ENCODE data around the gene PIK3CD. TPM values are rescaled to one million over a fixed set of nuclear protein-coding genes. Genes with fewer than 3 reads are reported as not detected.

Gene PIK3CD
- total RNA-seq, 2 experiments from 2014 or later, result 152 to 158 TPM

DNA sequence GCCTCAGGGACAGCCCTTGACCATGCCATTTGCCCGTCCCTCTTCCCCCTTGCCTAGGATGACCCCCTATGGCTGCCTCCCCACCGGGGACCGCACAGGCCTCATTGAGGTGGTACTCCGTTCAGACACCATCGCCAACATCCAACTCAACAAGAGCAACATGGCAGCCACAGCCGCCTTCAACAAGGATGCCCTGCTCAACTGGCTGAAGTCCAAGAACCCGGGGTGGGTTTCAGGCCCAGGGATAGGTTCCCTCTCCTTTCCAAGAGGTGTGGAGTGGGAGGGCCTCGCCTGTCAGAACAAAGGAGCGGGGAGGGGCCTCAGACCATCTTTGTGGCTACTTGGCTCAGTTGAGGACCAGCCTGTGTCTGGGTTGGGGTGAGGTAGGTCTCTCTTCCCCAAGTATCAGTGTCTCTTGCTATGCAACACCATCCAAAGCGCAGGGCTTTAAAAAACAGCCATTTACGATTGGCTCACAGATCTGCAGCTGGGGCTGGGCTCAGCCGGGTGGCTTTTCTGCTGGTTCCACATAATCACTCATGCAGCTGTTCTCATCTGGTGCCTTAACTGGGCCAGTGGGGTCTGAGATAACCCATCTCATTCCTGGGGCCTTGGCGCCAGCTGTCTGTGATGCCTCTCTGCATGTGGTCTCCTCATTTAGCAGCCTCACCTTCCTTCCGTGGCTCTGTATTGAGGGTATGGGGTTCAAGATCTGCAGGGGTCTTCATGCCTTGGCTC lies 71.7 kb downstream of the PIK3CD start:
- H3K9me3 Mint-ChIP-seq, result peaks cover 6% of the 10 kb centered on the region
- no peak for ATAC-seq
- DNase-seq, result no peak
- ChIA-PET CTCF (interaction anchor here (2.2 kb wide), 1 partner anchor 93 kb away, joined by 5 read pairs; no protein-coding TSS in a partner anchor), POLR2A (interaction anchor here (1.8 to 2.0 kb wide), 2 partner anchors 9 to 96 kb away, joined by 4 to 5 read pairs; no protein-coding TSS in a partner anchor)
- H3K4me3 Mint-ChIP-seq, result no peak overlapping the region
- H3K36me3 Mint-ChIP-seq (ENCODE audit: low read depth), result peaks cover 83% of the 10 kb centered on the region
- TF ChIP-seq, protein P1, sequence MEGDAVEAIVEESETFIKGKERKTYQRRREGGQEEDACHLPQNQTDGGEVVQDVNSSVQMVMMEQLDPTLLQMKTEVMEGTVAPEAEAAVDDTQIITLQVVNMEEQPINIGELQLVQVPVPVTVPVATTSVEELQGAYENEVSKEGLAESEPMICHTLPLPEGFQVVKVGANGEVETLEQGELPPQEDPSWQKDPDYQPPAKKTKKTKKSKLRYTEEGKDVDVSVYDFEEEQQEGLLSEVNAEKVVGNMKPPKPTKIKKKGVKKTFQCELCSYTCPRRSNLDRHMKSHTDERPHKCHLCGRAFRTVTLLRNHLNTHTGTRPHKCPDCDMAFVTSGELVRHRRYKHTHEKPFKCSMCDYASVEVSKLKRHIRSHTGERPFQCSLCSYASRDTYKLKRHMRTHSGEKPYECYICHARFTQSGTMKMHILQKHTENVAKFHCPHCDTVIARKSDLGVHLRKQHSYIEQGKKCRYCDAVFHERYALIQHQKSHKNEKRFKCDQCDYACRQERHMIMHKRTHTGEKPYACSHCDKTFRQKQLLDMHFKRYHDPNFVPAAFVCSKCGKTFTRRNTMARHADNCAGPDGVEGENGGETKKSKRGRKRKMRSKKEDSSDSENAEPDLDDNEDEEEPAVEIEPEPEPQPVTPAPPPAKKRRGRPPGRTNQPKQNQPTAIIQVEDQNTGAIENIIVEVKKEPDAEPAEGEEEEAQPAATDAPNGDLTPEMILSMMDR (IDR thresholded peaks at IDR 0.05), result no peak
- H3K4me1 Mint-ChIP-seq (ENCODE audit: low read depth), result peaks cover 72% of the 10 kb centered on the region
- intact Hi-C loops (cut with micrococcal nuclease), result no loop called here
- H3K27me3 Mint-ChIP-seq, result no peaks in the 10 kb centered on the region
- peak overlapping the region; percentile 20 for H3K27ac Mint-ChIP-seq

DNA sequence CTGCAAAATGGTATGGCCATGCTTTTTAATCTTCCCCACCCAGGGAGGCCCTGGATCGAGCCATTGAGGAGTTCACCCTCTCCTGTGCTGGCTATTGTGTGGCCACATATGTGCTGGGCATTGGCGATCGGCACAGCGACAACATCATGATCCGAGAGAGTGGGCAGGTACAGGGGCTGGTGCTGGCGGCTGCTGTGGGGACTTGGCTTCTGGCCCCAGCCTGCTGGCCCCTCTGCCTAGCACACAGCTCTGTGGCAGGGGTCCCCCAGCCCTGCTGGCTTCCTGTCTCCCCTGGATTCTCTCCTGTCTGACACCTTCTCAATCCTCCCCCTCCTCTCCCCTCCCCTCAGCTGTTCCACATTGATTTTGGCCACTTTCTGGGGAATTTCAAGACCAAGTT lies 72.4 kb downstream of the PIK3CD start:
- POLR2A ChIA-PET, result interaction anchor here (1.8 to 2.0 kb wide), 2 partner anchors 9 to 97 kb away, joined by 4 to 5 read pairs; no protein-coding TSS in a partner anchor
- Mint-ChIP-seq H3K4me1 (ENCODE audit: low read depth) (peaks cover 73% of the 10 kb centered on the region), H3K4me3 (no peak overlapping the region), H3K9me3 (peaks cover 6% of the 10 kb centered on the region), H3K36me3 (ENCODE audit: low read depth) (peaks cover 87% of the 10 kb centered on the region), H3K27me3 (no peaks in the 10 kb centered on the region), H3K27ac (peak overlapping the region; percentile 52)
- ATAC-seq (no peak), DNase-seq (no peak)
- CTCF ChIA-PET, result interaction anchor here (1.1 to 2.2 kb wide), 2 partner anchors 94 to 152 kb away, joined by 3 to 5 read pairs; no protein-coding TSS in a partner anchor
- TF ChIP-seq, protein P1 (IDR thresholded peaks at IDR 0.05), result no peak
- intact Hi-C loops (cut with micrococcal nuclease), result no loop called here

DNA sequence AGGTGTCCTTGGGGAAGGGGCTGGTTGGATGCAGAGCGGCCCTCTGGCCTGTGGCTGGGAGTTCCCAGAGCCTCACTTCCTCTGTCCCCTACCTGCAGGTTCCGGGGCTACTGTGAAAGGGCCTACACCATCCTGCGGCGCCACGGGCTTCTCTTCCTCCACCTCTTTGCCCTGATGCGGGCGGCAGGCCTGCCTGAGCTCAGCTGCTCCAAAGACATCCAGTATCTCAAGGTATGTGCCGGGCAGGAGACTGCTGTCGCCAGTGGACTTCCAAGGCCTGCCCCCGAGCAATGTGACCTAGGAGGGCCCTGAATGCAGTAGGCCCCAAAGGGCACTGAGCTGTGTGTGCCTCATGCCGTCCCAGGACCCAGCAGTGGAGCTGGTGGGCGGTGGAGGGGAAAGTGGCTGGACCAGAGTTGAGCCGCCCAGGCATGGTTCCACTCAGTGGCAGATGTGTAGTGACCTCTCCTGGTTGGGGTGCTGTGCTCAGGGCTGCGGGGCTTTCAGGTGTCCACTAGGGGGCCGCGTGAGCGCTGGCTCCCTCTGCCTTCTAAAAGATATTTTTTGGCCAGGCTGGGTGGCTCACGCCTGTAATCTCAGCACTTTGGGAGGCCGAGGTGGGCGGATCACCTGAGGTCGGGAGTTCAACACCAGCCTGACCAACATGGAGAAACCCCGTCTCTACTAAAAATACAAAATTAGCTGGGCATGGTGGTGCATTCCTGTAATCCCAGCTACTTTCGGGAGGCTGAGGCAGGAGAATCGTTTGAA lies 73.4 kb downstream of the PIK3CD start:
- ChIA-PET CTCF (interaction anchor here (0.9 to 2.2 kb wide), 12 partner anchors 10 to 153 kb away, joined by 3 to 6 read pairs (median 4); partner anchors contain the start of gene PIK3CD), POLR2A (interaction anchor here (1.8 to 2.4 kb wide), 3 partner anchors 10 to 98 kb away, joined by 4 to 6 read pairs (median 5); no protein-coding TSS in a partner anchor)
- H3K36me3 Mint-ChIP-seq (ENCODE audit: low read depth), result peaks cover 83% of the 10 kb centered on the region
- intact Hi-C loops (cut with micrococcal nuclease), result no loop called here
- H3K27ac Mint-ChIP-seq, result peak overlapping the region; percentile 68
- ATAC-seq, result peak; percentile 54
- DNase-seq, result peak; percentile 77
- peaks cover 70% of the 10 kb centered on the region for H3K4me1 Mint-ChIP-seq (ENCODE audit: low read depth)
- TF ChIP-seq, protein P1 (IDR thresholded peaks at IDR 0.05), result peak; percentile 93
- H3K9me3 Mint-ChIP-seq, result peaks cover 6% of the 10 kb centered on the region
- no peak overlapping the region for H3K4me3 Mint-ChIP-seq
- H3K27me3 Mint-ChIP-seq, result no peaks in the 10 kb centered on the region

DNA sequence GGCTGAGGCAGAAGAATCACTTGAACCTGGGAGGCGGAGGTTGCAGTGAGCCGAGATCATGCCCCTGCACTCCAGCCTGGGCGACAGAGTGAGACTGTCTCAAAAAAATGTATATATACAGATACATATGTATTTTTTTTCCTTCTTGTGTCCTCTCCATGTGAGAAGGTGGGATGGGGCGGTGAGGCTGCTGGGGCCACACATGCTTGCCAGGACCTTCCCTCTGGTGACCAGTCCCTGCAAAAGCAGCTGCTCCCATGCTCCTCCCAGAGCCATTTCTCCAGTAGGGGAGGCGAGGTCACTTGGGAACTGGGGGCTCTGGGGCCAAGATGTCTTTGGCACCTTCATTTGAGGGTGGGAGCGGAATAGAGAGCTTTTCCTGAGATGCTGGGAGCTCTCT lies 74.9 kb downstream of the PIK3CD start:
- H3K27me3 Mint-ChIP-seq, result no peaks in the 10 kb centered on the region
- ChIA-PET CTCF (interaction anchor here (0.6 to 2.4 kb wide), 5 partner anchors 13 to 100 kb away, joined by 3 to 8 read pairs (median 4); no protein-coding TSS in a partner anchor), POLR2A (interaction anchor here (0.8 to 2.4 kb wide), 3 partner anchors 9 to 96 kb away, joined by 3 to 28 read pairs (median 6); no protein-coding TSS in a partner anchor)
- DNase-seq, result no peak
- no peak overlapping the region for H3K4me3 Mint-ChIP-seq
- ATAC-seq, result no peak
- peaks cover 6% of the 10 kb centered on the region for H3K9me3 Mint-ChIP-seq
- H3K27ac Mint-ChIP-seq, result no peak overlapping the region
- TF ChIP-seq, protein P1 (IDR thresholded peaks at IDR 0.05), result no peak
- intact Hi-C loops (cut with micrococcal nuclease), result no loop called here
- peaks cover 83% of the 10 kb centered on the region for H3K36me3 Mint-ChIP-seq (ENCODE audit: low read depth)
- peaks cover 70% of the 10 kb centered on the region for H3K4me1 Mint-ChIP-seq (ENCODE audit: low read depth)
